Kidney capillary endothelial cell (primary cell): ENCODE data around the gene GABRR1.
"Not testable (repeated sequence)": the region's sequence is repeated elsewhere in the genome, so short reads cannot be mapped to it uniquely, and the experiment has no call there.

Source experiments
- DNase-seq: peaks from one replicate; pipeline ENCODE4 v3.0.0-alpha.2; 2018; ENCODE audit warnings: low spot score

The GABRR1 gene

GRCh38 chr6:89217299-89217910 is at the start of gene GABRR1:
TSS of gene GABRR1 (minus strand) at chr6:89217358. CDS start at chr6:89217322, 36 bp downstream.
- peak; percentile 16 for DNase-seq

GRCh38 chr6:89264296-89264695 is 47.1 kb upstream of the GABRR1 start:
- DNase-seq, result no peak

DNA sequence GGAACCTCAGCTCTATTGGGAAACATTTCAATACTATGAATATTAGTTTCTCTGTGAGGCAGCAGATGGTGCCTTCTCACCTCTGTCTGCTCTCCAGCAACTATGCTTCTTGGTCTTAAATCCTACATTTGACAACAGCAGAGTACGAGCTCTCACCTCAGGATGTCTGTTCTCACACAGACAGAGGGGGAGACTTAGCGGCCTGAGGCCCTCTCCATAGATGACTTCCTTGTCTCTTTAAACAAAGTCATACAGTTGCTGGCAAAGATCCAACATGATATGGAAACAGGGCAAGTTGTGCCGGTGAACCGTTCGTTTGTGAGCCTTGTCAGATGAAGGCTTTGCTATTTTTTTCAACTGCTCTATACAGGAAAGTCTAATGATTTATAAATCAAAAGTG is 43.7 kb upstream of the GABRR1 start:
- peak; percentile 36 for DNase-seq

GRCh38 chr6:89260310-89260709 is 43.2 kb upstream of the GABRR1 start:
- DNase-seq, result no peak

- no peak for DNase-seq
Observed at GRCh38 chr6:89258912-89259311, 41.8 kb upstream of the GABRR1 start.

DNA sequence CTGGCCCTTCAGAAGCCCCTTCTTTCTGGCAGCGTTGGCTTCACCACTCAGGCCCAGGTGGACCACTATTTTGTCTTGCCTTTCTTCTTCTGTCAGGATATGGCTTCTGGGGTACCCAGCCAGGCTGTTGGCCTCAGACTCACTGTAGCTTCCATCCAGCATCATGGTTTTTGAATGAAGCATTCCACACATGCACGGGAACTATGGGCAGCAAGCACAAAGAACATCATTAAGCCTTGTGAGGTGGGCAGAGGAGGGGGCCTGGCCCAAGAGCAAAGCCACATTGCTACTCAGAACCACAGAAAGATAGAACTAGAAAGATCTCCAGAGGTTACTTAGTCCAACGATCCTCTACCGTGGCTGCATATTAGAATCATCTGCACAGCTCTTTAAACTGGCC is 40.6 kb upstream of the GABRR1 start:
- DNase-seq, result no peak

DNA sequence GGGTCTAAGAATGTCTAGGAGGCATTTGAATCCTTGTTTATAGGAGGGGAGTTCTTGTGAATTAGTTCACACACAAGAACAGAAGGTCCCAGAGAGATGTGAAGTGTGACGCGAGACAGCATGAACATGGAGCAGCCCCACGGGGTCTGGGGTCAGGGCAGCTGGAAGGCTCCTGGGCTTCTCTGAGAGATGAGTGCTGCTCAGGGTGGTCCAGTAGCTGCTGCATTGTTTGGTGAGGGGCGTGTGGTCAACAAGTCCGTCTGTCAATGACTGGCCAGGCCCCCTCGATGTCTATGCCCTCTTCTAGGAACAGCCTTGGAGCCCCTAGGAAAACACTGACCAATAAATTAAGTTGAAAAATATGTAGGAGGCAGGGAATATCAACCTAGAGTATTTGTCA is 40.2 kb upstream of the GABRR1 start:
- no peak for DNase-seq

GRCh38 chr6:89255417-89255816 is 38.3 kb upstream of the GABRR1 start:
- no peak for DNase-seq

DNA sequence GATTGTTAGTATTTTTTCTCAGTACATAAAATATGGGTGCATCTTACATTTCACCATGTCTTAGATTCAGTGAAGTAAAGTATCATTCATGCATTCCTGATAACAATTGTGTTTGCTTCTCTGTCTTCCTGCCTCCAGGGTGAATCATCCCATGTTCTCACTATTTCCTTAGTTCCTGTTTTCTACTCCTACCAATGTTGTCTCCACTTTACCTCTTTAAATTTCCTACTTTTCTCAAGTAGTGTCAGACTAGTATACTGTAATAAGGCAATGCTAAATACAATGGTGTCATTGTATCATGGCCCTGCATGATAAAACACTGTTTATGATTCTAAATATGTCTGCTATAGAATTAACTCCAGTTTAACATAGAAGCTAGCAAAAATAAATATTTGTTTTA is 37.4 kb upstream of the GABRR1 start:
- DNase-seq, result peak; percentile 10

DNA sequence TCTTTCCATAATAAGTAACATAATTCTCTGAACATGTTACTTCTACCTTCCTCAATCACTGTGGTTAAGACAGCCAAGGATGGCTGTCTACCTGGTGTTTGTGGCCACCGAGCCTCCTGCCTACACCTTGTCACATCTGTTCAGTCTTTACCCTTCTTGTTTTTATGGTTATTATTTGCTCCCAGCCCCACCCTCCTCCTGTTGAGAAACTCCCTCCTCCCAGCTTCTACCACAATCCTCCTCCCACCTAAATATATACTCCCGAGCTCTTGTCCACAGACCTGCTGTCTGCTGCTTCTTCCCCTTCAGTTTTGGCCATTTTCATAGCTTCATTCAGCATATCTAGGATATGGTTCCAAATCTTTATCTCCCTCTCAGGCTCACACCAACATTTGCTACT is 35.7 kb upstream of the GABRR1 start:
- DNase-seq, result no peak

GRCh38 chr6:89251976-89252375 is 34.8 kb upstream of the GABRR1 start:
- no peak for DNase-seq

DNA sequence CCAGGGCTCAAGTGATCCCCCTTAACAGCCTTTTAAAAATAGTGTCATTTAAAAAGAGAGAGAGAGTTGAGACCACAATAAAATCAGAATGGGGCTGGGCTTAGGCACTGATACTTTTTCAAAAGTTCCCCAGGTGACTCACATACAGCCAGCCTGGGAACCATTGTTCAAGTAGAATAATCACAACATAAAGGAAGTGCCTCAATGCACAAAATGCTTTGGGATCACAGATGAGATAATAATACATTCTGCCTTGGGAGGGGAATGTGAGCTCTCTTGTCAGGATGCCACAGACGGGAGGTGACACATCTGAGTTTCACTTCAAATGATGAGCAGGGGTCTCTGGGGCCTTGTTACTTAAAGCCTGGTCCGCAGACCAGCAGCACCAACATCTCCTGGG is 34.0 kb upstream of the GABRR1 start:
- DNase-seq, result peak; percentile 86

GRCh38 chr6:89250239-89250638 is 33.1 kb upstream of the GABRR1 start:
- no peak for DNase-seq

DNA sequence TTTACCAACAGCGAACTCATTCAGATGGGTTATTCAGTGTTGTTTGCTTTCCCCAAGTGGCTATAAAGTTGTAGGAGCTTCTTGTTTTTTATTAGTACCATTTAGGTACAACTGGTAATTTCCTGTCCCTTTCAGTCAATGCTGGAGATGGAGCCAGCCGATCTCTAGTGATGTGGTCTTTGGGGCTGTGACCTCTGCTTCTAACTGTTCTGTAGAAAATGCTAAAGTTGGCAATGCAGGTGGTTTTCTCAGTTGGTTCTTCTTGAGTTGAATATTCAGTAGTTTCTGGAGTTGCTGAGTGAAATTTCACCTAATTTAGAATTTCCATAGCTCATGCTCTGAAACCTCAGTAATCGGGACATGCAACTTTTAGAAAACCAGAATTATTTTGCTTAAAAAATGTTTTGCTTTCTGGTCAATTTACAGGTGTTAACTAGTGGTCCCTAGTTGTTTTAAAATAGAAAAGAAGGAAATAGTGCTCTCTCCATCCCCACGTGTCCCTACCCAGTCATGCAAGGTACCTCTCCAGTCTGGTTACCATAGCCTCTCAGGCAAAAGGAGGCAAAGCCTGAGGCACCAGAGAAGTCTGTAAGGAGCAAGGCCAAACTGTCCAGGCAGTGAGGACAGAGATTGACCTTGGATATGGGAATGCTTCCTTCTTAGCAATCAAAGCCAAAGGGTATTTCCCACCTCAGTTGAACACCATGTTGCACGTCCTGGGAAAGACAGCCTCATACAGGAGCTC is 27.3 kb upstream of the GABRR1 start:
- no peak for DNase-seq

DNA sequence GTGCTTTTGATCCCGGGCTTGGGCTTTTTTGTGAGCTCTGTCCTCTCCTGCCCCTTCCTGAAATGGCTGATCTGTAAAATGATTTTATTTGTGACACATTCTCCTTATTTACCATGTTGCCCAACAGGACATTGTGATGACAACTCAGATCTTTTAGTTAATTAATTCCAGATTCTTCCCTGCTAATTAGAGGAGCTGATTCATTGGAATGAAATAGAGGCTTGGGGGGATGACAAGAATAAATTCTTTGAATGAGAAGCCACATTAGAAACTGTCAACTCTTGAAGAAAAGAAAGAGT is 26.1 kb upstream of the GABRR1 start:
- DNase-seq, result no peak

DNA sequence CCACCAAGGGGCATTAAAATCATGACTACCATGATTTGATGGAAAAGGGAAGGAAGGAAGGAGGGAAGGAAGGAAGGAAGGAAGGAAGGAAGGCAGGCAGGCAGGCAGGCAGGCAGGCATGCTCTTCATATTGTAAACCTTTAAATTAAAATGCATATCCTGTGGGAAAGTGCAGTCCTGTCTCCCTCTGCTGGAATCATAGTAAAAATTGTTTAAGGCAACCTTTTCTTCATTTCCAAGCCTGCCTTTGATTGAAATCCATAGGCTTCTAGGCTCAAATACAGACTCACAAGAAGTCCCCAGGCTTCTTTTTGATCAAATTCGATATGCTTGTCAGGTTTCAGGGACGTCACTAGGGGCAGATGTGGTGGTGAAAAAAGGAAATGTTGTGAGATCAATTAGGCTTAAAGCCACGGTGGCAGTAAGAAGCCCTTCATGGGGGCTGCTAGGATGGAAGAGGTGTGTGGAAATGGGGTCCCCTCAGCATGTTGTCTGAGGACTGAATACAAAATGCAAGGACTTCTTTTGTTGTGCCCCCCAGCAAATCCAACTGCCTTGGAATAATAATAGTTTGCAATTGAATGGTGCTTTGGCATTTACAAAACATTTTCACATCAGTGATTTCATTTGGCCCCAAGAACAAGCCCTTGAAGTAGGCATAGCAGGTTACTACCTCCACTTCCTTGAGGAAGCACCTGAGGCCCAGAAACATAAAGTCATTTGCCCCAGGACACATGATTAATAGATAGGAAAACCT is 25.6 kb upstream of the GABRR1 start:
- peak; percentile 63 for DNase-seq

GRCh38 chr6:89239338-89239737 is 22.2 kb upstream of the GABRR1 start:
- DNase-seq, result peak; percentile 24

- no peak for DNase-seq
Observed at GRCh38 chr6:89237158-89237557, 20.0 kb upstream of the GABRR1 start.

DNA sequence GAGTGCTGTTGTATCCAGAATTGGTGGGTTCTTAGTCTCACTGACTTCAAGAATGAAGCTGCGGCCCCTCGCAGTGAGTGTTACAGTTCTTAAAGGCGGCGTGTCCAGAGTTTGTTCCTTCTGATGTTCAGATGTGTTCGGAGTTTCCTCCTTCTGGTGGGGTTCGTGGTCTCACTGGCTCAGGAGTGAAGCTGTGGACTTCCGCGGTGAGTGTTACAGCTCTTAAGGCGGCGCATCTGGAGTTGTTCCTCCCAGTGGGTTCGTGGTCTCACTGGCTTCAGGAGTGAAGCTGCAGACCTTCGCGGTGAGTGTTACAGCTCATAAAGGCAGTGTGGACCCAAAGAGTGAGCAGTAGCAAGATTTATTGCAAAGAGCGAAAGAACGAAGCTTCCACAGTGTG is 16.4 kb upstream of the GABRR1 start:
- not testable (repeated sequence) for DNase-seq

GRCh38 chr6:89222712-89223039 is 5.5 kb upstream of the GABRR1 start:
- DNase-seq, result no peak

- DNase-seq, result no peak
Observed at GRCh38 chr6:89221971-89222711, 5.0 kb upstream of the GABRR1 start.

DNA sequence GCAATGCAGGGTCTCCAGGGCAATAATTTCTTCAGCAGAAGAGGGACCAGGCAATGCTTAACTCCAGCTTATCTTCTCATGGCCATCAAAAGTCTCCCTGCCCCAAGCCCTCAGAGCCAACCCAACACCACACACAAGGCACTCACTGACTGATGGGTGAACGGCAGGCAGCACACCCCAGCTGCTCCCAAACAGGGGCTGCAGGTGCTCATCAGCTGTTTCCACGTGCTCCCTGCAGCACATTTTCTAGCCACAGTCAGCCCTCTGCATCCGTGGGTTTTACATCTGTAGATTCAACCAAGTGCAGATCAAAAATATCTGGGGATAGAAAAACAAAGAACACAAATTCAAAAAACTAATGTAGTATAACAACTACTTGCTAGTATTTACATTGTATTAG is 4.0 kb upstream of the GABRR1 start:
- DNase-seq, result no peak

DNA sequence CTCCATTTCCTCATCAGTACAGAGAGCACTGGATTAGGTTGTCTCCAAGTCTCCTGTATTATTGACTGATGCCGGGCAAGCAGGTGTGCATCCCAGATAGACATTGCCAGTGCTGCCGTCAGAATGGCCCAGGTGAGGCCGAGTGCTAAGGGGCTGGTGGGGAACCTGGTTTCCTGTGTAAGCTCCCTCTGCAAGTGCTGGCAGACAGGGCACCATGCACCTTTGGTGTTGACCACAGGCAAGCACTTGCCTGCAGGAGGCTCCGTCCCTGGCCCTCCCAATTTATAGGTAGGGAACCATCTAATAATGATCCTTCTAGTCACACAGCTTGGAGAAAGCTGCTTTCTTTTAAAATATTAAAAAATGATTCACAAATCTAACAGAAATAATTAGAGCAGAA is 747 bp downstream of the GABRR1 start:
- no peak for DNase-seq
